Measurements from ENCODE around the gene PFKFB1.

PFKFB1 gene

GRCh38 chrX:54944816-54945215, 49.2 kb downstream of the PFKFB1 start:
- H3K4me3 ChIP-seq (replicated peaks in 1 of 2; ENCODE audit: low read depth in 2 of 2, low read length in 2 of 2): no peak overlapping the region
- TF ChIP-seq CTCF (IDR thresholded peaks at IDR 0.05; ENCODE audit: low read depth, low read length): no peak
- no peak for DNase-seq (ENCODE audit: low read depth in 2 of 2)

- no peak for TF ChIP-seq CTCF (IDR thresholded peaks at IDR 0.05; ENCODE audit: low read depth, low read length)
- H3K4me3 ChIP-seq (replicated peaks in 1 of 2; ENCODE audit: low read depth in 2 of 2, low read length in 2 of 2): no peak overlapping the region
- no peak for DNase-seq (ENCODE audit: low read depth in 2 of 2)
Measured at GRCh38 chrX:54937416-54937815, 56.6 kb downstream of the PFKFB1 start.

DNA sequence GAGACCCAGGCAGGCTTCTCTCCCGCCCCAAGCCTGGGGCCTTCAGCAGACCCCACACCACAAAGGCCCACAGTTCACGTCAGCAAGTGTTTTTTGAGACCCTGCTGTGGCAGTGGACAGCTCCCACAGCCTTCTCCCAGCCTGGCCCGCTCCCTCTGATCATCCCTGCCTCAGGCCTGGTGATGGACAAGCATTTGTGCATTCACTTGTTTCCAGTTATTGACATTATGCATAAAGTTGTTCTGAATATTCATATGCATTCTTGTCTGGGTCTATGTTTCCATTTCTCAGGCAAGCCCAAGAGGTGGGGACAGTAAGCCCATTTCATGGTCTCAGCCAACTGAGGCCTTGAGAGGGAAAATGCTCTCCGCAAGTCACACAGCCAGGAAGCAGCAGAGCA, 58.7 kb downstream of the PFKFB1 start:
- TF ChIP-seq CTCF (IDR thresholded peaks at IDR 0.05; ENCODE audit: low read depth, low read length): no peak
- no peak overlapping the region for H3K4me3 ChIP-seq (replicated peaks in 1 of 2; ENCODE audit: low read depth in 2 of 2, low read length in 2 of 2)
- DNase-seq (ENCODE audit: low read depth in 2 of 2): no peak

- no peak for DNase-seq (ENCODE audit: low read depth in 2 of 2)
- H3K4me3 ChIP-seq (replicated peaks in 1 of 2; ENCODE audit: low read depth in 2 of 2, low read length in 2 of 2): no peak overlapping the region
- TF ChIP-seq CTCF (IDR thresholded peaks at IDR 0.05; ENCODE audit: low read depth, low read length): no peak
Measured at GRCh38 chrX:54934890-54935289, 59.1 kb downstream of the PFKFB1 start.

DNA sequence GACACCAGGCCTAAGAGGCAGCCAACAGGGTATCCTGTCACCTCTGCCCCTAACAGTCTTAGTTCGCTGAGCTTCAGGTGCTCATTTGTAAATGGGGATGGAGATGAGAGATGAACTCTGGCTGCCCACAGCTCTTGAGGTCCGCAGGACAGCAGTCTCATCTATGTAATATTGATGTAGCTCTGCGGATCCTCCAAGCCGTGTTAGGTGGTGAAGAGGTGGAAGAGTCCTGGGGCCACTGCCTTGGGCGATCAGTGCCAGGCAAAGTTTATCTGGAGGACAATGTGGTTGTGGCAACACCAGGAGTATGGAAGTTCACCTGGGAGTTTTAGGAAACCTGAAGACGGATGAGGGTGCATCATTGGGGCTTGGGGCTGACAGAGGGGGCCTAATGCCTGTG, 59.9 kb downstream of the PFKFB1 start:
- no peak for DNase-seq (ENCODE audit: low read depth in 2 of 2)
- no peak for TF ChIP-seq CTCF (IDR thresholded peaks at IDR 0.05; ENCODE audit: low read depth, low read length)
- no peak overlapping the region for H3K4me3 ChIP-seq (replicated peaks in 1 of 2; ENCODE audit: low read depth in 2 of 2, low read length in 2 of 2)

DNA sequence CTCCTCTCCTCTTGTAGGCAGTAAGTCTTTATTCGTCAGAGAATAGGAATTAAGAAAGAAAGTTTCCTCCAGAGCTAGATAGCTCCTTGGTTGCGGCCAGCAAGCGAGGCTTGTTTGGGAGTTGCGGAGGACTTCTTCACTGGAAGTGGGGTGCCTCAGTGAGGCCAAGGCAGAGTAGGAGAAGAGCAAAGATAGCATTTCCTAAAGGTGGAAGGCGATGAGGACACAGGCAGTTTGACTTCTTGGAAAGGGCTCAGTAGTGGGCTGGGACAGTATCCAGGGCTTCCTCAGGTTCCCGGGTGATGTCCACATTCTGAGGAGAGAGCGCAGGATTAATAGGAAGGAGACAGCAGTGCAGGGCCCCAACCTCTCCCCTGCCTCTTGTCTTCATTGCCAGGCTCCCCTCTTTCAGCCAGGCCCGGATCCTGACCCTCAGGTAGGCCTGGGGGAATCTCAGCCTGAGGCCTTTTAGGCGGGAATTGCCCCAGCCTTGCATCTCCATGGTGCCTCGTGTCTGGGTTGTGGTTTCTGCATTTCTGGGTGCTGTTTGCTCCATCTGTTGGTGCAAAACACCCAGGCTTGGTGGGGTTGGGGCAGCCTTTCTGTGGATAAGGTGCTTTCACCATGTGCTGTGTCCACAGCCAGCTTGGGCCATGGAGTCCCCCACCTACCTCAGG, 60.7 kb downstream of the PFKFB1 start:
- no peak overlapping the region for H3K4me3 ChIP-seq (replicated peaks in 1 of 2; ENCODE audit: low read depth in 2 of 2, low read length in 2 of 2)
- TF ChIP-seq CTCF (IDR thresholded peaks at IDR 0.05; ENCODE audit: low read depth, low read length): no peak

DNA sequence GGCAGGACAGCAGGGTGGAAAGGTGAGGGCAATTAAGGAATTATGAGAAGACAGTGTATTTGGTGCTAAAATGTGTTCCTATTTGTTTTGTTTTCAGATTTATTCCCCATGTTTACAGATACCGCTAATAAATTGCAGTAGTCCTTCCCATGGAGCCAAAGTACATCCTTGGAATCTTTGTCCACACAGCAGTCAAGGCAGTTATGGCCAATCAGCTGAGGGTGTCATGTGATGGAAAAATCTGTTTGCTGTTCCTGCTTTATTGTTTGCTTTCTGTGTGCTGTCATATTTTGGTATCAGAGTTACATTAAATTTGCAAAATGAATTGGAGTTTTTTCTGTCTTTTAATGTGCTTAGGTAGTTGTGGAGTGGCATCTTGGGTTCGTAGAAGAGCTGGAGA, 62.9 kb downstream of the PFKFB1 start:
- TF ChIP-seq CTCF (IDR thresholded peaks at IDR 0.05; ENCODE audit: low read depth, low read length): no peak
- H3K4me3 ChIP-seq (replicated peaks in 1 of 2; ENCODE audit: low read depth in 2 of 2, low read length in 2 of 2): no peak overlapping the region
- no peak for DNase-seq (ENCODE audit: low read depth in 2 of 2)

More for the DNA sequence above, 60.7 kb downstream of the PFKFB1 start:
- DNase-seq (ENCODE audit: low read depth in 2 of 2): no peak
